IPS DF 6.9 (cell line): ENCODE measurements around the gene ERO1B.
"Not testable (repeated sequence)": the region's sequence is repeated elsewhere in the genome, so short reads cannot be mapped to it uniquely, and the experiment has no call there.

ENCODE experiments used
- DNase-seq: peaks from one replicate; pipeline ENCODE4 v3.0.0-alpha.2; 2013; ENCODE audit warnings: low read depth, low spot score
- H3K27ac ChIP-seq: one replicate; pipeline ENCODE4 v1.5.1; 2013; ENCODE audit warnings: low read length, control low read depth
- H3K27me3 ChIP-seq: 2 replicates; pipeline ENCODE4 v1.6.1; 2013; ENCODE audit warnings: mild to moderate bottlenecking, low read length; ENCODE audit not compliant: control insufficient read depth, insufficient read depth
- H3K36me3 ChIP-seq: 2 replicates; pipeline ENCODE4 v1.6.1; 2013; ENCODE audit warnings: low read length; ENCODE audit not compliant: control insufficient read depth, insufficient read depth
- H3K4me1 ChIP-seq: 2 replicates; pipeline ENCODE4 v1.6.1; 2013; ENCODE audit warnings: low read length; ENCODE audit not compliant: control insufficient read depth, insufficient read depth
- H3K4me3 ChIP-seq: 2 replicates; pipeline ENCODE4 v1.5.1; 2013; ENCODE audit warnings: mild to moderate bottlenecking, low read length
- H3K9me3 ChIP-seq: 2 replicates; pipeline ENCODE4 v1.6.1; 2013; ENCODE audit warnings: low read length, inconsistent platforms; ENCODE audit not compliant: control insufficient read depth, insufficient read depth
- WGBS: extraction: QIAGEN DNeasy Blood & Tissue Kit; methylation state at CpG from one replicate; pipeline ENCODE4 v1.1.7; 2013; ENCODE audit warnings: mixed read lengths, missing lambda C conversion rate; ENCODE audit not compliant: insufficient read length, insufficient coverage; 5-methylcytosine and 5-hydroxymethylcytosine counted together

The ERO1B gene

DNA sequence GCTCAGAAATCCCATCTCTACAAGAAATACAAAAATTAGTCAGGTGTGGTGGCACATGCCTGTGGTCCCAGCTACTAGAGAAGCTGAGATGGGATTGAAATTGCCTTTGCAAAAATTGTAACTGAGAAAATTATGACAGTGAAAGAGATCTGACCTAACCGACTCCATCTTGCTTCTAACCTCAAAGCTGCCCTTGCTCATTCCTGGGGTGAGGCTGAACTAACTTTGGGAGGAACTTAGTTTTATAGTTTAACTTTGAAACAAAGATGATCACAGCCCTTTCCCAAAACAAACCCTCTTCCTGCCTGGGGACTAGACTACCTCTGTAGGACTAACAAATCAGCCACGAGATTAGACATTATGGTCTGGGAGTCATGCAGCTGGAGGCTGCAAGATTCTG lies 33.8 kb upstream of the ERO1B start:
- WGBS: no CpG with 5 or more reads among the region's 2 CpGs
- Histone ChIP-seq H3K27ac (no peak overlapping the region), H3K4me1 (no peaks in the 10 kb centered on the region), H3K9me3 (no peaks in the 10 kb centered on the region), H3K27me3 (no peaks in the 10 kb centered on the region), H3K36me3 (no peaks in the 10 kb centered on the region), H3K4me3 (no peak overlapping the region)
- no peak for DNase-seq

GRCh38 chr1:236315092-236315491 lies 33.3 kb upstream of the ERO1B start:
- Histone ChIP-seq H3K9me3 (no peaks in the 10 kb centered on the region), H3K27ac (no peak overlapping the region), H3K4me3 (no peak overlapping the region), H3K36me3 (no peaks in the 10 kb centered on the region), H3K27me3 (no peaks in the 10 kb centered on the region), H3K4me1 (no peaks in the 10 kb centered on the region)
- DNase-seq: no peak
- no CpG with 5 or more reads among the region's 10 CpGs for WGBS

GRCh38 chr1:236314050-236314449 lies 32.3 kb upstream of the ERO1B start:
- WGBS: no CpG with 5 or more reads among the region's 5 CpGs
- not testable (repeated sequence) for H3K27me3 ChIP-seq, DNase-seq, H3K4me3 ChIP-seq, H3K36me3 ChIP-seq, H3K27ac ChIP-seq, H3K4me1 ChIP-seq, H3K9me3 ChIP-seq

DNA sequence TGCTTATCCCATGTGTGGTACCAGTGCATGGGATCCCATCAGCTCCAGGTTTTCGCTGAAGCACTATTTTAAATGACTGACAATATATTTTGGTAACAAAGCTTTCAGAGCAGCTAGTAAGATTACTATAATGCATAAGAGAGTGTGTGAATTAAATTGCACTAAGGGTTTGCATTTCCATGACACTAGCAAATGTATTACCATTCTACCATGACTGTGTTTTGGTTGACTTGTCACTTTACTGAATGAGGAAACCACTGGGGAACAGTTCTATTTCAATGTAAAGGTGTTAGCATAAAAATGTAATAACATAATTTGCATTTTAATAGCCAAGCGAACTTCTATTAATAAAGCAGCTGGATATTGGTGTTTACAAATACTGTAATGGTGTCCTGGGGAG lies 31.7 kb upstream of the ERO1B start:
- no peaks in the 10 kb centered on the region for H3K36me3 ChIP-seq
- no peaks in the 10 kb centered on the region for H3K27me3 ChIP-seq
- no peak for DNase-seq
- H3K4me3 ChIP-seq: no peak overlapping the region
- no peaks in the 10 kb centered on the region for H3K4me1 ChIP-seq
- WGBS: no CpG with 5 or more reads among the region's 2 CpGs
- H3K9me3 ChIP-seq: no peaks in the 10 kb centered on the region
- no peak overlapping the region for H3K27ac ChIP-seq

DNA sequence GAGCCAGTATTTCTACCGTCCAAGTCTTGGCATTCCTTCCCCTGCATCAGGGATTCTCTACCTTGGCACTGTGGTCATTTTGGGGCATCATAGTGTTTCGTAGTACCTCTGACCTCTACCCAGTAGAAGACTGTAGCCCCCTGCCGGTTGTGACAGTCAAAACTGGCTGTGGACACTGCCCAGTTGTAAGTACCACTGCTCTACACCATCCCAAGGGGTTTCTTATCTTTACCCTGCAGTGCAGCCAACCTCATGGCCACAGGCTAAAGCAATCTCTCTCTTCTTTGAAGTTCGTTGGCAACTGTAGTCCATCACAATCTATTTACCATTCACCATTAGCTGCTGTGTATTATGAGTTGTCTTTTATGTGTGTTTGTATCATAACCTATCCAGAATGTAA lies 29.3 kb upstream of the ERO1B start:
- no peak for DNase-seq
- Histone ChIP-seq H3K4me1 (no peaks in the 10 kb centered on the region), H3K36me3 (no peaks in the 10 kb centered on the region), H3K4me3 (no peak overlapping the region), H3K27me3 (no peaks in the 10 kb centered on the region), H3K27ac (no peak overlapping the region), H3K9me3 (no peaks in the 10 kb centered on the region)
- no CpG with 5 or more reads among the region's 4 CpGs for WGBS

GRCh38 chr1:236308827-236309226 lies 27.1 kb upstream of the ERO1B start:
- no peak for DNase-seq
- H3K27ac ChIP-seq: no peak overlapping the region
- no peak overlapping the region for H3K4me3 ChIP-seq
- no CpG with 5 or more reads among the region's 5 CpGs for WGBS
- H3K9me3 ChIP-seq: no peaks in the 10 kb centered on the region
- H3K27me3 ChIP-seq: no peaks in the 10 kb centered on the region
- H3K4me1 ChIP-seq: no peaks in the 10 kb centered on the region
- H3K36me3 ChIP-seq: no peaks in the 10 kb centered on the region

GRCh38 chr1:236307435-236307834 lies 25.7 kb upstream of the ERO1B start:
- H3K9me3 ChIP-seq: no peaks in the 10 kb centered on the region
- WGBS: no CpG with 5 or more reads among the region's 6 CpGs
- DNase-seq: no peak

GRCh38 chr1:236304682-236305081 lies 22.9 kb upstream of the ERO1B start:
- Histone ChIP-seq H3K36me3 (no peaks in the 10 kb centered on the region), H3K27me3 (no peaks in the 10 kb centered on the region), H3K4me1 (no peaks in the 10 kb centered on the region), H3K9me3 (no peaks in the 10 kb centered on the region), H3K27ac (no peak overlapping the region), H3K4me3 (no peak overlapping the region)
- no peak for DNase-seq
- WGBS: no CpG with 5 or more reads among the region's 4 CpGs

More at GRCh38 chr1:236307435-236307834, 25.7 kb upstream of the ERO1B start:
- no peak overlapping the region for H3K27ac ChIP-seq
- H3K27me3 ChIP-seq: no peaks in the 10 kb centered on the region
- H3K36me3 ChIP-seq: no peaks in the 10 kb centered on the region
- H3K4me1 ChIP-seq: no peaks in the 10 kb centered on the region
- H3K4me3 ChIP-seq: no peak overlapping the region

DNA sequence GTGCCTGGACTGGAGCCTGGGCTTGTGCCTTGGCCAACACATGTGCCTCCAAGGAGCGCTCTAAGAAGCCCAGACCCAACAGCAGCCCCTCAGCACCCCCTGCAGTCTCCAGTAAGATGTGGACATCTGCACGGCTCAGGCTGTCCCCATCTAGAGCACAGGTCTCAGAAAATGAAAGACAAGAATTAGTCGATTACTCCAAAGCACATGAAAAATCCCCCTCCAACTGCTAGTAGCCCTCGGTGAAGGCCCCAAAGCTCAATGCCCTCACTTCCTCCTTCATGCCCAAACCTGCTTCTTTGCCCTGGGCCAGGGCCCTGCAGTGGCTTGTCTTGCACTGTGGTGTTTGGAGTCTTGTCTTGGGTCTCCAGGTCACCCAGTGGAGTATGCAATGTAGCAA lies 21.9 kb upstream of the ERO1B start:
- no CpG with 5 or more reads among the region's 4 CpGs for WGBS
- no peaks in the 10 kb centered on the region for H3K36me3 ChIP-seq
- no peak overlapping the region for H3K4me3 ChIP-seq
- no peak for DNase-seq
- no peaks in the 10 kb centered on the region for H3K4me1 ChIP-seq
- no peak overlapping the region for H3K27ac ChIP-seq
- H3K27me3 ChIP-seq: no peaks in the 10 kb centered on the region
- no peaks in the 10 kb centered on the region for H3K9me3 ChIP-seq

DNA sequence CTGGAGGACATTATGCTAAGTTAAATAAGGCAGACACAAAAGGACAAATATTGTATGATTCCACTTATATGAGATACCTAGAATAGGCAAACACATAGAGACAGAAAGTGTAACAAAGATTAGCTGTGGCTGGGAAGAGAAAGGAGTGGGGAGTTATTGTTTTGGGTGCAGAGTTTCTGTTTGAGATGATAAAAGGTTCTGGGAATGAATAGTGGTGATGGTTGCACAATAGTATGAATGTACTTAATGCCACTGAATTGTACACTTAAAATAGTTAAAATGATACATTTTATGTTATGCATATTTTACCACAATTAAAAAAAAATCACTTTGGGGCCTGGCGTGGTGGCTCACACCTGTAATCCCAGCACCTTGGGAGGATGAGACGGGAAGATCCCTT lies 21.2 kb upstream of the ERO1B start:
- no peaks in the 10 kb centered on the region for H3K27me3 ChIP-seq
- H3K36me3 ChIP-seq: no peaks in the 10 kb centered on the region
- WGBS: no CpG with 5 or more reads among the region's 2 CpGs
- no peak for DNase-seq
- no peaks in the 10 kb centered on the region for H3K9me3 ChIP-seq
- H3K4me3 ChIP-seq: no peak overlapping the region
- no peak overlapping the region for H3K27ac ChIP-seq
- H3K4me1 ChIP-seq: no peaks in the 10 kb centered on the region

- H3K4me1 ChIP-seq: no peaks in the 10 kb centered on the region
- H3K27ac ChIP-seq: no peak overlapping the region
- H3K36me3 ChIP-seq: no peaks in the 10 kb centered on the region
- no peak for DNase-seq
- no peaks in the 10 kb centered on the region for H3K9me3 ChIP-seq
- H3K27me3 ChIP-seq: no peaks in the 10 kb centered on the region
- H3K4me3 ChIP-seq: no peak overlapping the region
- WGBS: no CpG with 5 or more reads among the region's 2 CpGs
Observed at GRCh38 chr1:236301958-236302335, 20.2 kb upstream of the ERO1B start.
